Thyroid gland (tissue), 4 donors: ENCODE measurements around the gene PSRC1. TPM values are rescaled to one million over a fixed set of nuclear protein-coding genes. Genes with fewer than 3 reads are reported as not detected.
"Not testable (repeated sequence)": the region's sequence is repeated elsewhere in the genome, so short reads cannot be mapped to it uniquely, and the experiment has no call there.

Source experiments
- DNase-seq, 2 donors: peaks; one replicate each; pipeline ENCODE4 v3.0.0-alpha.2; 2019
- H3K27ac ChIP-seq, 3 donors: fragments of 200-600 bp; sonication (generic); 1 replicate in 2 of 3; 2 replicates in 1 of 3; pipeline ENCODE4 v1.5.1; 2016 to 2019; ENCODE audit warnings: mild to moderate bottlenecking in 1 of 3, moderate library complexity in 1 of 3
- H3K27me3 ChIP-seq: fragments of 200-600 bp; sonication (generic); one replicate; pipeline ENCODE4 v1.5.1; 2019
- H3K36me3 ChIP-seq, 2 donors: fragments of 200-600 bp; sonication (generic); one replicate each; pipeline ENCODE4 v1.5.1; 2016 to 2019
- H3K4me1 ChIP-seq, 2 donors: fragments of 200-600 bp; sonication (generic); one replicate each; pipeline ENCODE4 v1.5.1; 2017 to 2019
- H3K4me3 ChIP-seq, 3 donors: fragments of 200-600 bp; sonication (generic); replicated peaks in 1 of 3; 1 replicate in 2 of 3; 2 replicates in 1 of 3; pipeline ENCODE4 v1.5.1; 2016; ENCODE audit warnings: mild to moderate bottlenecking in 1 of 3
- H3K9me3 ChIP-seq: fragments of 200-600 bp; sonication (generic); one replicate; pipeline ENCODE4 v1.5.1; 2017
- CTCF ChIP-seq, 6 experiments: fragments of 200-600 bp in 3 of 6; fragments of 450-650 bp in 3 of 6; sonication (generic) in 3 of 6; IDR thresholded peaks; one replicate each; pipeline ENCODE4 v1.5.1; 2016 to 2019; ENCODE audit warnings: antibody characterized with exemption in 6 of 6, mild to moderate bottlenecking in 2 of 6, inconsistent platforms in 1 of 6, moderate library complexity in 1 of 6
- POLR2A ChIP-seq, 2 donors: fragments of 450-650 bp; IDR thresholded peaks; one replicate each; pipeline ENCODE4 v1.6.1; 2017; ENCODE audit warnings: antibody characterized with exemption in 2 of 2, mild to moderate bottlenecking in 2 of 2, moderate library complexity in 1 of 2
- WGBS, 2 donors: methylation state at CpG; one replicate each; pipeline ENCODE4 v1.1.5; 2017; 5-methylcytosine and 5-hydroxymethylcytosine counted together
- intact Hi-C: fragments of 100-400 bp; cut with DNase I; formaldehyde crosslinking; loops from one replicate; pipeline ENCODE4 v1.15.1; 2023
- total RNA-seq, 4 donors: library from RNA; depleted of rRNA; stranded (reverse); fragments of >200 nt; gene quantifications; one replicate each; pipeline ENCODE4 v1.2.3, GENCODE V29; 2016

Gene PSRC1
- total RNA-seq, 4 donors from 2014 or later: 1.0 to 4.0 (median 2.2) TPM

GRCh38 chr1:109290998-109291397 lies 8.1 kb upstream of the PSRC1 start:
- H3K27me3 ChIP-seq: no peaks in the 10 kb centered on the region
- H3K36me3 ChIP-seq: no peaks in the 10 kb centered on the region
- TF ChIP-seq POLR2A (IDR thresholded peaks at IDR 0.05) (no peak), CTCF (IDR thresholded peaks at IDR 0.05) (no peak)
- no peaks in the 10 kb centered on the region for H3K9me3 ChIP-seq
- H3K27ac ChIP-seq: peak overlapping the region; percentile 67 to 91 (median 80)
- 19 to 37% methylated on average over 6 of the region's 6 CpGs for WGBS, 2 donors
- H3K4me1 ChIP-seq: peaks cover 10 to 14% of the 10 kb centered on the region in 2 donors
- intact Hi-C loops: no loop called here
- DNase-seq: peak; percentile 92 to 94
- H3K4me3 ChIP-seq: no peak overlapping the region

GRCh38 chr1:109290137-109290536 lies 7.2 kb upstream of the PSRC1 start:
- H3K4me3 ChIP-seq: no peak overlapping the region
- H3K4me1 ChIP-seq: peaks cover 10 to 14% of the 10 kb centered on the region in 2 donors
- no peaks in the 10 kb centered on the region for H3K27me3 ChIP-seq
- WGBS, 2 donors: 91 to 100% methylated on average over 1 of the region's 1 CpG
- TF ChIP-seq POLR2A (IDR thresholded peaks at IDR 0.05) (no peak), CTCF (IDR thresholded peaks at IDR 0.05) (no peak)
- no peaks in the 10 kb centered on the region for H3K9me3 ChIP-seq
- DNase-seq: no peak
- intact Hi-C loops: no loop called here
- H3K27ac ChIP-seq: peak overlapping the region in 1 of 3 donors; percentile 80
- no peaks in the 10 kb centered on the region for H3K36me3 ChIP-seq

- WGBS, 2 donors: 91 to 94% methylated on average over 5 of the region's 5 CpGs
These were observed 3.8 kb upstream of the PSRC1 start for GRCh38 chr1:109286762-109287161.

GRCh38 chr1:109283748-109284600 lies 1.0 kb upstream of the PSRC1 start:
- no peak for DNase-seq
- no peak for TF ChIP-seq POLR2A (IDR thresholded peaks at IDR 0.05)
- no peak for TF ChIP-seq CTCF (IDR thresholded peaks at IDR 0.05)
- intact Hi-C loops: loop anchor here (5.0 kb wide), 1 partner anchor 113 kb away; the partner anchor contains the start of gene SORT1
- peaks cover 8 to 14% of the 10 kb centered on the region in 2 donors for H3K4me1 ChIP-seq
- peak overlapping the region; percentile 15 to 60 (median 19) for H3K4me3 ChIP-seq
- H3K27me3 ChIP-seq: no peaks in the 10 kb centered on the region
- peak overlapping the region; percentile 56 to 90 (median 67) for H3K27ac ChIP-seq
- H3K9me3 ChIP-seq: no peaks in the 10 kb centered on the region
- no peaks in the 10 kb centered on the region for H3K36me3 ChIP-seq
- 47 to 52% methylated on average over 17 of the region's 17 CpGs for WGBS, 2 donors

More at GRCh38 chr1:109286762-109287161, 3.8 kb upstream of the PSRC1 start:
- H3K4me3 ChIP-seq, H3K27me3 ChIP-seq, H3K36me3 ChIP-seq, DNase-seq, intact Hi-C loops, H3K27ac ChIP-seq, H3K9me3 ChIP-seq: not testable (repeated sequence)
- peaks cover 21 to 22% of the 10 kb centered on the region in 2 donors for H3K4me1 ChIP-seq

GRCh38 chr1:109282497-109282951 lies 421 bp downstream of the PSRC1 start:
- WGBS, 2 donors: 8 to 10% methylated on average over 10 of the region's 10 CpGs
- intact Hi-C loops: loop anchor here (5.0 kb wide), 1 partner anchor 115 kb away; the partner anchor contains the start of gene SORT1
- no peak for TF ChIP-seq POLR2A (IDR thresholded peaks at IDR 0.05)
- TF ChIP-seq CTCF (IDR thresholded peaks at IDR 0.05): no peak
- no peak for DNase-seq
- Histone ChIP-seq H3K9me3 (no peaks in the 10 kb centered on the region), H3K27ac (peak overlapping the region in 1 of 3 donors; percentile 90), H3K4me1 (peaks cover 18 to 24% of the 10 kb centered on the region in 2 donors), H3K36me3 (no peaks in the 10 kb centered on the region), H3K27me3 (no peaks in the 10 kb centered on the region), H3K4me3 (peak overlapping the region; percentile 15 to 60 (median 19))
